Measurements from ENCODE around the gene MICAL2. TPM values are rescaled to one million over a fixed set of nuclear protein-coding genes. Genes with fewer than 3 reads are reported as not detected.

Gene MICAL2
- total RNA-seq, 1 donor from 2014 or later, result 372 TPM

- no peaks in the 10 kb centered on the region for H3K27me3 Mint-ChIP-seq (ENCODE audit: low read depth)
- no peaks in the 10 kb centered on the region for H3K9me3 Mint-ChIP-seq (ENCODE audit: low read depth)
- peaks cover 86% of the 10 kb centered on the region for H3K4me1 Mint-ChIP-seq (ENCODE audit: low read depth)
- peak overlapping the region; percentile 99 for H3K27ac Mint-ChIP-seq (ENCODE audit: unreplicated experiment)
- no peak overlapping the region for H3K4me3 Mint-ChIP-seq (ENCODE audit: unreplicated experiment)
- no peak for DNase-seq (ENCODE audit: low spot score)
- H3K36me3 Mint-ChIP-seq (ENCODE audit: low read depth), result peaks cover 15% of the 10 kb centered on the region
- TF ChIP-seq CTCF (IDR thresholded peaks at IDR 0.05), result no peak
These were observed 46.1 kb downstream of the MICAL2 start for GRCh38 chr11:12156301-12157140.

GRCh38 chr11:12157241-12157661, 46.9 kb downstream of the MICAL2 start:
- Mint-ChIP-seq H3K4me3 (ENCODE audit: unreplicated experiment) (no peak overlapping the region), H3K27ac (ENCODE audit: unreplicated experiment) (peak overlapping the region; percentile 99), H3K9me3 (ENCODE audit: low read depth) (no peaks in the 10 kb centered on the region), H3K27me3 (ENCODE audit: low read depth) (no peaks in the 10 kb centered on the region), H3K36me3 (ENCODE audit: low read depth) (peaks cover 17% of the 10 kb centered on the region), H3K4me1 (ENCODE audit: low read depth) (peaks cover 89% of the 10 kb centered on the region)
- peak; percentile 9 for TF ChIP-seq CTCF (IDR thresholded peaks at IDR 0.05)
- no peak for DNase-seq (ENCODE audit: low spot score)

GRCh38 chr11:12158909-12159308, 48.5 kb downstream of the MICAL2 start:
- Mint-ChIP-seq H3K27ac (ENCODE audit: unreplicated experiment) (peak overlapping the region; percentile 99), H3K9me3 (ENCODE audit: low read depth) (no peaks in the 10 kb centered on the region), H3K27me3 (ENCODE audit: low read depth) (no peaks in the 10 kb centered on the region), H3K4me1 (ENCODE audit: low read depth) (peaks cover 98% of the 10 kb centered on the region), H3K36me3 (ENCODE audit: low read depth) (peaks cover 16% of the 10 kb centered on the region), H3K4me3 (ENCODE audit: unreplicated experiment) (no peak overlapping the region)
- TF ChIP-seq CTCF (IDR thresholded peaks at IDR 0.05), result no peak
- DNase-seq (ENCODE audit: low spot score), result no peak

DNA sequence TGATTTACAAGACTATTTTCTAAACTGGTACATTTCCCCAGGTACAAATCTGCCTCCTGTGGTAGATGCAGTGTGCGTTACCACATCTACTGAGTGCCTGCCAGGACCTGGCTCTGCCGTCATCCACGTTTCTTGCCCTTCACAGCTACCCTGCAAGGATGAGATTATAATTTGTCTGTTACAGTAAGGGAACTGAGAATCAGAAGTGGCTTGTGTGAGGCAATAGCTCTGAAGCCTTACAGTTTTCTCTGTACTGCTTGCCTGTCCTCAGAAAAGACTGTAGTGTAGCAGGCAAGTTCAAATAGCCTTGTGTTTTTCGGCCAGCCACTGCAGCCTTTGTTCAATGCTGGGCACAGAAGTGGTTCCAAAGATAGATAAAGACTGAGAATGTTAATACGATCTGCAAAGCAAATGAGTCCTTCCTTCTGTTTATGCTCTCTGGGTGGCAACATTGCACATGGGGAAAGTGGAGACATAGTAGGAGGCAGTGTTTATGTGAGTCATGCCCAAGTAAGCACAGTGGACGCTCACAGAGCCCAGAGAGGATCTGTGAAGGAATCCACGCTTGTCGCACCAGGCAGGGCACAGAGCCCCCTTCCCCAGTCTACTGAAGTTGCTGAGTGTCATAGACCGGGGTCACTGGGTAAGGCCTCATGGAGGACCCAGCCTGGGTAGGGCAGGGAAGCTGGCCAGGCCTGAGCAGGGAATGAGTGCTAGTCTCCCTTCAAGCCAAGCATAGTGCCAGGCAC, 49.1 kb downstream of the MICAL2 start:
- Mint-ChIP-seq H3K27ac (ENCODE audit: unreplicated experiment) (peak overlapping the region; percentile 99), H3K27me3 (ENCODE audit: low read depth) (no peaks in the 10 kb centered on the region), H3K9me3 (ENCODE audit: low read depth) (no peaks in the 10 kb centered on the region), H3K4me3 (ENCODE audit: unreplicated experiment) (no peak overlapping the region), H3K4me1 (ENCODE audit: low read depth) (peaks cover 98% of the 10 kb centered on the region), H3K36me3 (ENCODE audit: low read depth) (peaks cover 14% of the 10 kb centered on the region)
- no peak for DNase-seq (ENCODE audit: low spot score)
- peak; percentile 60 for TF ChIP-seq CTCF (IDR thresholded peaks at IDR 0.05)

GRCh38 chr11:12160231-12160630, 49.8 kb downstream of the MICAL2 start:
- peaks cover 93% of the 10 kb centered on the region for H3K4me1 Mint-ChIP-seq (ENCODE audit: low read depth)
- H3K36me3 Mint-ChIP-seq (ENCODE audit: low read depth), result peaks cover 14% of the 10 kb centered on the region
- no peak for DNase-seq (ENCODE audit: low spot score)
- no peaks in the 10 kb centered on the region for H3K9me3 Mint-ChIP-seq (ENCODE audit: low read depth)
- peak overlapping the region; percentile 99 for H3K27ac Mint-ChIP-seq (ENCODE audit: unreplicated experiment)
- TF ChIP-seq CTCF (IDR thresholded peaks at IDR 0.05), result no peak
- no peaks in the 10 kb centered on the region for H3K27me3 Mint-ChIP-seq (ENCODE audit: low read depth)
- no peak overlapping the region for H3K4me3 Mint-ChIP-seq (ENCODE audit: unreplicated experiment)
